GDM1 (cell line): Measurements from ENCODE around the gene KLHL17.

Experiments used
- DNase-seq: peaks from one replicate; lab custom pipeline; 2025; lab: John Stamatoyannopoulos, UW

Gene KLHL17

GRCh38 chr1:952603-953002 lies 7.8 kb upstream of the KLHL17 start:
- no peak for DNase-seq

- no peak for DNase-seq
These were observed 6.7 kb upstream of the KLHL17 start for GRCh38 chr1:953524-954320.

GRCh38 chr1:954927-955326 lies 5.5 kb upstream of the KLHL17 start:
- DNase-seq = no peak

GRCh38 chr1:955474-955873 lies 4.9 kb upstream of the KLHL17 start:
- no peak for DNase-seq

- DNase-seq = no peak
These were observed 3.7 kb upstream of the KLHL17 start for GRCh38 chr1:956636-957035.

GRCh38 chr1:958823-959730 lies 1.3 kb upstream of the KLHL17 start, which contains the start of gene NOC2L:
TSS of gene NOC2L (minus strand) at chr1:959256. CDS start at chr1:959240, 16 bp downstream.
- DNase-seq = peak; percentile 84

- no peak for DNase-seq
These were observed 537 bp upstream of the KLHL17 start for GRCh38 chr1:959731-960362.

- DNase-seq = no peak
These were observed 817 bp downstream of the KLHL17 start for GRCh38 chr1:961132-961669.

- DNase-seq = no peak
These were observed 2.3 kb downstream of the KLHL17 start for GRCh38 chr1:962381-963300.

- no peak for DNase-seq
These were observed 2.9 kb downstream of the KLHL17 start for GRCh38 chr1:963301-963651.

- DNase-seq = no peak
These were observed 3.6 kb downstream of the KLHL17 start for GRCh38 chr1:963746-964525.

- no peak for DNase-seq
These were observed 4.5 kb downstream of the KLHL17 start for GRCh38 chr1:964691-965525.

- no peak for DNase-seq
These were observed 5.2 kb downstream of the KLHL17 start for GRCh38 chr1:965526-966134.

- DNase-seq = no peak
These were observed 5.8 kb downstream of the KLHL17 start, which contains the start of gene PLEKHN1 for GRCh38 chr1:966135-966703. TSS of gene PLEKHN1 (plus strand) at chr1:966482. CDS start at chr1:966532, 50 bp downstream.

GRCh38 chr1:966704-967300 lies 6.4 kb downstream of the KLHL17 start:
- peak; percentile 32 for DNase-seq

- no peak for DNase-seq
These were observed 7.3 kb downstream of the KLHL17 start for GRCh38 chr1:967466-968343.

GRCh38 chr1:969260-969855 lies 9.0 kb downstream of the KLHL17 start:
- DNase-seq = no peak
